ENCODE measurements around the gene SLK. TPM values are rescaled to one million over a fixed set of nuclear protein-coding genes. Genes with fewer than 3 reads are reported as not detected.

The SLK gene
- total RNA-seq, 1 donor from 2014 or later, result 27.5 TPM

GRCh38 chr10:104025524-104025923, 58.6 kb downstream of the SLK start:
- Histone ChIP-seq H3K9me3 (ENCODE audit: insufficient read depth, low read depth, low read length) (no peaks in the 10 kb centered on the region), H3K36me3 (ENCODE audit: insufficient read depth, low read length) (peaks cover 38% of the 10 kb centered on the region), H4K20me1 (ENCODE audit: insufficient read depth, low read length) (no peaks in the 10 kb centered on the region), H3K27ac (ENCODE audit: low read depth, low read length) (no peak overlapping the region), H3K9ac (ENCODE audit: low read length) (no peak overlapping the region), H3K79me2 (ENCODE audit: insufficient read depth, low read length) (no peaks in the 10 kb centered on the region), H3K4me1 (ENCODE audit: insufficient read depth, low read length) (no peaks in the 10 kb centered on the region), H3K27me3 (ENCODE audit: insufficient read depth, low read length) (no peaks in the 10 kb centered on the region), H3K4me3 (ENCODE audit: insufficient read depth, low read depth, low read length) (no peak overlapping the region), H2AFZ (ENCODE audit: low read depth, low read length) (no peak overlapping the region), H3K4me2 (ENCODE audit: low read length) (no peak overlapping the region)
- no peaks in the 10 kb centered on the region for H3K27me3 Mint-ChIP-seq (ENCODE audit: low read depth, unreplicated experiment)
- no peak overlapping the region for H3K4me3 Mint-ChIP-seq (ENCODE audit: unreplicated experiment)
- H3K36me3 Mint-ChIP-seq (ENCODE audit: low read depth, unreplicated experiment), result peaks cover 10% of the 10 kb centered on the region
- TF ChIP-seq CTCF (IDR thresholded peaks at IDR 0.05; ENCODE audit: insufficient read depth, low read depth, low read length) (no peak), EZH2 (IDR thresholded peaks at IDR 0.05; ENCODE audit: insufficient read depth, low read length) (no peak)
- DNase-seq (ENCODE audit: low read depth), result no peak
- H3K27ac Mint-ChIP-seq (ENCODE audit: unreplicated experiment), result no peak overlapping the region
- no peaks in the 10 kb centered on the region for H3K9me3 Mint-ChIP-seq (ENCODE audit: unreplicated experiment)
- no peaks in the 10 kb centered on the region for H3K4me1 Mint-ChIP-seq (ENCODE audit: low read depth, unreplicated experiment)
- no peak for FAIRE-seq

GRCh38 chr10:104026762-104027161, 59.8 kb downstream of the SLK start:
- Mint-ChIP-seq H3K27me3 (ENCODE audit: low read depth, unreplicated experiment) (no peaks in the 10 kb centered on the region), H3K4me3 (ENCODE audit: unreplicated experiment) (no peak overlapping the region), H3K27ac (ENCODE audit: unreplicated experiment) (no peak overlapping the region), H3K9me3 (ENCODE audit: unreplicated experiment) (no peaks in the 10 kb centered on the region), H3K4me1 (ENCODE audit: low read depth, unreplicated experiment) (no peaks in the 10 kb centered on the region), H3K36me3 (ENCODE audit: low read depth, unreplicated experiment) (peaks cover 10% of the 10 kb centered on the region)
- Histone ChIP-seq H3K79me2 (ENCODE audit: insufficient read depth, low read length) (no peaks in the 10 kb centered on the region), H4K20me1 (ENCODE audit: insufficient read depth, low read length) (no peaks in the 10 kb centered on the region), H3K27me3 (ENCODE audit: insufficient read depth, low read length) (no peaks in the 10 kb centered on the region), H2AFZ (ENCODE audit: low read depth, low read length) (no peak overlapping the region), H3K27ac (ENCODE audit: low read depth, low read length) (no peak overlapping the region), H3K4me3 (ENCODE audit: insufficient read depth, low read depth, low read length) (no peak overlapping the region), H3K9ac (ENCODE audit: low read length) (no peak overlapping the region), H3K9me3 (ENCODE audit: insufficient read depth, low read depth, low read length) (no peaks in the 10 kb centered on the region), H3K4me1 (ENCODE audit: insufficient read depth, low read length) (no peaks in the 10 kb centered on the region), H3K4me2 (ENCODE audit: low read length) (no peak overlapping the region), H3K36me3 (ENCODE audit: insufficient read depth, low read length) (peaks cover 38% of the 10 kb centered on the region)
- no peak for TF ChIP-seq CTCF (IDR thresholded peaks at IDR 0.05; ENCODE audit: insufficient read depth, low read depth, low read length)
- TF ChIP-seq EZH2 (IDR thresholded peaks at IDR 0.05; ENCODE audit: insufficient read depth, low read length), result no peak
- no peak for FAIRE-seq
- DNase-seq (ENCODE audit: low read depth), result no peak

GRCh38 chr10:104028146-104028545, 61.2 kb downstream of the SLK start:
- H3K27me3 Mint-ChIP-seq (ENCODE audit: low read depth, unreplicated experiment), result no peaks in the 10 kb centered on the region
- Histone ChIP-seq H3K4me1 (ENCODE audit: insufficient read depth, low read length) (no peaks in the 10 kb centered on the region), H3K27ac (ENCODE audit: low read depth, low read length) (no peak overlapping the region), H3K9me3 (ENCODE audit: insufficient read depth, low read depth, low read length) (no peaks in the 10 kb centered on the region), H3K27me3 (ENCODE audit: insufficient read depth, low read length) (no peaks in the 10 kb centered on the region), H3K4me2 (ENCODE audit: low read length) (no peak overlapping the region), H2AFZ (ENCODE audit: low read depth, low read length) (no peak overlapping the region), H4K20me1 (ENCODE audit: insufficient read depth, low read length) (peaks cover 2% of the 10 kb centered on the region), H3K9ac (ENCODE audit: low read length) (no peak overlapping the region), H3K79me2 (ENCODE audit: insufficient read depth, low read length) (no peaks in the 10 kb centered on the region), H3K4me3 (ENCODE audit: insufficient read depth, low read depth, low read length) (no peak overlapping the region), H3K36me3 (ENCODE audit: insufficient read depth, low read length) (peaks cover 31% of the 10 kb centered on the region)
- no peak overlapping the region for H3K4me3 Mint-ChIP-seq (ENCODE audit: unreplicated experiment)
- no peak for DNase-seq (ENCODE audit: low read depth)
- no peaks in the 10 kb centered on the region for H3K9me3 Mint-ChIP-seq (ENCODE audit: unreplicated experiment)
- H3K27ac Mint-ChIP-seq (ENCODE audit: unreplicated experiment), result no peak overlapping the region
- H3K4me1 Mint-ChIP-seq (ENCODE audit: low read depth, unreplicated experiment), result no peaks in the 10 kb centered on the region
- TF ChIP-seq CTCF (IDR thresholded peaks at IDR 0.05; ENCODE audit: insufficient read depth, low read depth, low read length), result peak; percentile 28
- no peak for TF ChIP-seq EZH2 (IDR thresholded peaks at IDR 0.05; ENCODE audit: insufficient read depth, low read length)
- peaks cover 10% of the 10 kb centered on the region for H3K36me3 Mint-ChIP-seq (ENCODE audit: low read depth, unreplicated experiment)
- no peak for FAIRE-seq
